ENCODE data around the gene GSAP.

The GSAP gene

DNA sequence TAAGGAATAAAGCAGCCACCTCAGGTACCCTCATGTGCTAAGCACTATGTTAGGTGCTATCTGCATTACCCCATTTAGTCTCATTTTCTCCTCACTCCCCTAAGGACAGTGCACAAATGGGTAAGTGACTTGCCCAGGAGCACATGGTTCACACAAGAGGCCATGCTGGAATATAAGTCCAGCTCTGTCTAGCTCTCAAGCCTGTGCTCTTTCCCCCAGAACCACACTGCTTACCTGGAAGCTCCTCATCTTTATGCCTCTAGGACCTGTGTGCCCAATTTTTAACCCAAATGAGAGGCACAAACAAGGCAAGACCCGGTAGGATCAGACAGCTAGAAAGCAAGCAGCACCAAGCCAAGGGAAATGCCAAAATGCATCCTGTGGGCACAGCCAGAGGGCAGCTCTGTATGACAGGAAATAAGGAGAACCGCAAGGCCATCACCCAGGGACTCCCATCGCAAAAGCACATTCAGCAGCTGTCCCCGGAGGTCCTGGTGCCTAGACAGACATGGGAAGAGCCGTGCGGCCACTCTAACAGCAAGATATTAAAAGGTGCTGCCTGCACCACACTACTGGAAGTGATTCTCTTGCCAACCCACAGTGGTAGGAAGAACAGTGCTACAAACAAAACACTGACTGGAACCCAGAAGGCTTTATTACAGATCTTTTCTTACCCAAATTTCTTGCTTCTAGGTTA, 88.1 kb downstream of the GSAP start:
- peak overlapping the region; percentile 63 for H3K4me3 Mint-ChIP-seq
- H3K9me3 Mint-ChIP-seq, result no peaks in the 10 kb centered on the region
- H3K36me3 Mint-ChIP-seq (ENCODE audit: low read depth), result peaks cover 4% of the 10 kb centered on the region
- peak overlapping the region; percentile 83 for H3K27ac Mint-ChIP-seq
- DNase-seq (peak; percentile 37), ATAC-seq (peak; percentile 37)
- peaks cover 62% of the 10 kb centered on the region for H3K4me1 Mint-ChIP-seq
- no peaks in the 10 kb centered on the region for H3K27me3 Mint-ChIP-seq

DNA sequence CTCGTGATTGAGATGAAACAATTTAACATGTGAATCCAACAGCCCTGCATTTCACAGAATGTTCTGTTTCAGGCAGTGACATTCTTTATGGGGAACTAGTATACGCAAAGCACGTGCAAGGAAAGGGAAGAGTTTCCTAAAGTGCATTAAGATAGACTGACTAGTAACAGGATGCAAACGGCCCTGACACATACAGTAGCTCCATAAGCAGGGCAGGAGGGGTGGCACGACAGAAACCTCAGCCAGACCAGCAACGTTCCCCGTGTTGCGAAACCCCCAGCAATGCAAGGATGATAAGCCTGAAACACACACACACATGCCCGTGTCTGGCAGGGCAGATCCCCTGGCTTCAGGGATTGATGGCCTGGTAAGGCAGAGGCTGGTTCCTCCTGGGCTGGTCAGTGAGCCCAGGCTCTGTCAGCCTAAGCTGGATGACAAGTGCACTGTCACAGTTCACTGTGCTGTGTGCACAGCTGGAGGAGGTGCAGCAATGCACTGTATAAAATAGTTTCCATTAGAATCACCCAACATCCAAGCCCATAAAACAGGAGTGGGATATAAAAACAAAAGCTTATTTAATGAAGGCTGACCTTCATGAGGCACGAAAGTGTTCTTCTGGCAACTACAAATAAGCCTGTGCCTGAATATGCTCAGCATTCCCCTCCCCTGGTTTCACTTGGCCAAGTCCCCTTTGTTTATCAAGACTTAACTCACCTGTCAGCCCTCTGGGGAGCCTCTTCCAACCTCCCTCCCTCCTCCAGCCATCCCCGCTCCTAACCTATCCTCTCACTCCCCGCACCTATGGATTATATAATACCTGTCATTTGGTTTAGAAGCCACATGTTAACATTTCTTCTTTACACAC, 88.8 kb downstream of the GSAP start:
- H3K36me3 Mint-ChIP-seq (ENCODE audit: low read depth), result peaks cover 4% of the 10 kb centered on the region
- no peak for DNase-seq
- peaks cover 62% of the 10 kb centered on the region for H3K4me1 Mint-ChIP-seq
- no peaks in the 10 kb centered on the region for H3K9me3 Mint-ChIP-seq
- peak overlapping the region; percentile 83 for H3K27ac Mint-ChIP-seq
- peak overlapping the region; percentile 63 for H3K4me3 Mint-ChIP-seq
- H3K27me3 Mint-ChIP-seq, result no peaks in the 10 kb centered on the region
- ATAC-seq, result no peak

DNA sequence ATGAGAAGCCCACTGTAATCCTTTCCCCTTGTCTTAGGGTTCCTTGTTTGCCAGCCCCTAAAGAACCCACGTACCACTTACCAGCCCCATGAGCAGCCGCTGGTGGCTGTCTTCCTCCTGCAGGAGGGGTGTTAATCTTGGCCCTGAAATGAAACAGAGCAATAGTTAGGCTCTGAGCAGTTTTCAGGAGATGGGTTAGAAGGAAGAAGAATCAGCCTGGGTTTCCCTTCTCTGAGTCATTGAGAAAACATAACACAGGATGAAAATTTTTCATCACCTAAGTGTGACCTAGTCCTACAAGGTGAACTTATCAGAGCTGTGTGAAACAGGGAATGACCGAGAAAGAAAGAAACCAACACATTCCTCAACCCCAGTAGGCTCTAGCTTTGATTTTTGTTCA, 90.0 kb downstream of the GSAP start:
- peaks cover 7% of the 10 kb centered on the region for H3K36me3 Mint-ChIP-seq (ENCODE audit: low read depth)
- peaks cover 52% of the 10 kb centered on the region for H3K4me1 Mint-ChIP-seq
- no peak overlapping the region for H3K4me3 Mint-ChIP-seq
- no peaks in the 10 kb centered on the region for H3K9me3 Mint-ChIP-seq
- no peak for DNase-seq
- ATAC-seq, result no peak
- H3K27ac Mint-ChIP-seq, result no peak overlapping the region
- no peaks in the 10 kb centered on the region for H3K27me3 Mint-ChIP-seq

DNA sequence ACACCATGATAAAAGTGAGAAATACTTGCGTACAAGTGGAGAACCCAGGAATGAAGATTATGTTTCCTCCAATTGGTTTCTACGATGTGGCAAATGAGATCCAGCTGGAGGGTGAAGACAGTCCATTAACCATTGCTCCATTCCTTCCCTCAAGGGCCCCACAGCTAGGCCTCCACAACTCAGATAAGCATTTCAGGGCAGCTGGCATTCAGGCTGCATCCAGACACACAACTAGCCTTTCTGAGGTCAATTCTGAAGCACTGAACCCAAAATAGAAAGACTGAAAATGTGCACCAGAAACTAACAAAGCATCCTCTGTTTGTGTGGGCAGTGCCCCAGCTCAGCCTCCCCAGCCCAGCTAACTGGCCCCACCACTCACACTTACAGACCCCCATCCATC, 94.8 kb downstream of the GSAP start:
- no peaks in the 10 kb centered on the region for H3K27me3 Mint-ChIP-seq
- peaks cover 6% of the 10 kb centered on the region for H3K4me1 Mint-ChIP-seq
- no peak for ATAC-seq
- H3K4me3 Mint-ChIP-seq, result no peak overlapping the region
- H3K9me3 Mint-ChIP-seq, result peaks cover 8% of the 10 kb centered on the region
- H3K27ac Mint-ChIP-seq, result no peak overlapping the region
- DNase-seq, result no peak
- H3K36me3 Mint-ChIP-seq (ENCODE audit: low read depth), result peaks cover 25% of the 10 kb centered on the region

DNA sequence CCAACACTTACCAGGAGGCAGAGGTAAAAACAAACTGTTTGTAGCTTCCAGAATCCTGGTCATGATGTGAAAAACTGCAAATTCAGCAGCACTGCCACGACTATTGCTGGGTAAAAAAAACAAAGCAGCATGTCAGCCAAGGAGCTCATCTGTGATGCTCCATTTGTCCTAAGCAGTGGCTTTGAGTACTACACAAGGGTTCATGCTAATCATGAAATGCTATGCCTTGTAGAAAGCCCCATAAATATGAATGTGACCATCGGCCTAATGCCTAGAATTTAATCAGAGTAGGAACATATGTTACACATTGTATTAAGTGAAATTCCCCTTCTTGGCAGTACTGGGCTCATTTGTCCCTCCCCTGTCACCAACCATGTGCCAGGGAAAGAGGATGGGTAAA, 95.4 kb downstream of the GSAP start:
- no peaks in the 10 kb centered on the region for H3K4me1 Mint-ChIP-seq
- ATAC-seq (no peak), DNase-seq (no peak)
- no peaks in the 10 kb centered on the region for H3K27me3 Mint-ChIP-seq
- peaks cover 26% of the 10 kb centered on the region for H3K36me3 Mint-ChIP-seq (ENCODE audit: low read depth)
- H3K9me3 Mint-ChIP-seq, result peaks cover 8% of the 10 kb centered on the region
- H3K27ac Mint-ChIP-seq, result no peak overlapping the region
- no peak overlapping the region for H3K4me3 Mint-ChIP-seq

DNA sequence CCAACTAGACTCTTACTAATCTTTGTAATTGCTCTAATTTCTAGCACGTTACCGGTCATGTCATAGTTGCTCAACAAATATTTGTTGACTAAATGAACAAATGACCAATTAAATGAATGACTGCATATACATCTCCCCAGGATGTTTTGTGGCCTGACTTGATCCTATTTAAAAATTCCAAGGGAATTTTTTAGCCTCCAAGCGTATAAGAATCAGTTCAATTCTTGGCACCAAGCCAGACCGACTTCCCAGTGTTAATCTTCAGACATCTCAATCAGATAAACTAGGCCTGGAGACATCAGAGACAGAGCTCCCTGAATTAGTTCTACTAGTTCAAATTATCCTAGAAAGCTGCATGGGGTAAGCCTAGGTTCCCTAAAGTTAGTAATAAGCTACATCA, 96.0 kb downstream of the GSAP start:
- no peak overlapping the region for H3K27ac Mint-ChIP-seq
- H3K36me3 Mint-ChIP-seq (ENCODE audit: low read depth), result peaks cover 26% of the 10 kb centered on the region
- no peaks in the 10 kb centered on the region for H3K27me3 Mint-ChIP-seq
- H3K4me3 Mint-ChIP-seq, result no peak overlapping the region
- DNase-seq (no peak), ATAC-seq (no peak)
- H3K4me1 Mint-ChIP-seq, result no peaks in the 10 kb centered on the region
- H3K9me3 Mint-ChIP-seq, result peaks cover 8% of the 10 kb centered on the region

DNA sequence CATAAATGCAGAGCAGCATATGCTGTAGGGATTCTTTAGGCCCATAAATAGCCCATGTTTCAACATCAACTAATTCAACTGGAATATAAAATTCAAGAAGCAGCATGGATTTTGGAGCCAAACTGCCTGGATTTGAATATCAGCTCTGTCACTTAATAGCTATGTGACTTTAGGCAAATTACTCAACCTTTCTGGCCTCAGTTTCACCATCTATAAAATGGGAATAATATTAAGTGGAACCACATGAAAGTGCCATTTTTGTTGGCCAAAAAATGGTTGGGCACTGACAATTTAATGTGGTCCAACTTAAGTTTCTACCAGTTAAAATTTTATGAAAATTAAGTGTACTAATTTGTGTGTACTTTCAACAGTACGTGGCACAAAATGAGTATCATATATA, 98.1 kb downstream of the GSAP start:
- Mint-ChIP-seq H3K27me3 (no peaks in the 10 kb centered on the region), H3K4me3 (no peak overlapping the region), H3K9me3 (peaks cover 8% of the 10 kb centered on the region), H3K27ac (no peak overlapping the region), H3K36me3 (ENCODE audit: low read depth) (peaks cover 23% of the 10 kb centered on the region), H3K4me1 (no peaks in the 10 kb centered on the region)
- DNase-seq, result no peak
- ATAC-seq, result no peak

DNA sequence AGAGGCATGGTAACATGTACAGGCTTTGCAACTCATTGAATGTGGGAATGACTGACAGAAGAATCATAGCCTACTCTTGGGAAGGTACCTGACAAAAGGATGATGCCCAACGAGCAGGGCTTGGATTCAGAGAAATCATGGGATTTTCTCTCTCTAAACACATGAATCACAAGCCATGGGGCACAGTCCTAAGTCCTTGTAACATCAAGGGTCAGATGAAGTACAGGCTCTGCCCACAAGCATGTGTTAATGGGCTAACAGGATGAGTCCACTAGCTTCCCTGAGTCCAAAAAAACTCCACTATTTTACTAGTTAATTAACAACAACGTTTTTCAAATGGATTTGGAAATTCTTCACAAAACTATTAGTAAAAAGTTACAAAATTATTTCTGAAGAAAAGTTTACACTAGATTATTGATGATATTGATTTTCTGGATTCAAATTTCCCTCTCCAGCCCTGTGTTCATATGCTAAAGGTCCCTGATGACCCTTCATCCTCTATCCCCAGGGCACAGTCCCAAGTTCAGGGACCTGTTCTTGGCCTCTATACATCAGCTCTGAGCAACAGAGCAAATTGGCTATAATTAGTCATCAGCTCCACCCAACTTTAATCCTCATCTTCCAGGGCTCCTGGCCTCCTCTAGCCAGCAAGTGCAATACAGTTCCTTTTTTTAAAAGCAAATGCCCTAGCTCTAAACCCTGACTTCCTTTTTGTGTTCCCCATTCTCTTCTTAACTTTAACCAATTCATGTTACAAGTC, 99.8 kb downstream of the GSAP start:
- H3K36me3 Mint-ChIP-seq (ENCODE audit: low read depth), result peaks cover 28% of the 10 kb centered on the region
- H3K27me3 Mint-ChIP-seq, result no peaks in the 10 kb centered on the region
- ATAC-seq, result no peak
- no peak overlapping the region for H3K4me3 Mint-ChIP-seq
- DNase-seq, result no peak
- no peaks in the 10 kb centered on the region for H3K4me1 Mint-ChIP-seq
- peaks cover 8% of the 10 kb centered on the region for H3K9me3 Mint-ChIP-seq
- H3K27ac Mint-ChIP-seq, result no peak overlapping the region

DNA sequence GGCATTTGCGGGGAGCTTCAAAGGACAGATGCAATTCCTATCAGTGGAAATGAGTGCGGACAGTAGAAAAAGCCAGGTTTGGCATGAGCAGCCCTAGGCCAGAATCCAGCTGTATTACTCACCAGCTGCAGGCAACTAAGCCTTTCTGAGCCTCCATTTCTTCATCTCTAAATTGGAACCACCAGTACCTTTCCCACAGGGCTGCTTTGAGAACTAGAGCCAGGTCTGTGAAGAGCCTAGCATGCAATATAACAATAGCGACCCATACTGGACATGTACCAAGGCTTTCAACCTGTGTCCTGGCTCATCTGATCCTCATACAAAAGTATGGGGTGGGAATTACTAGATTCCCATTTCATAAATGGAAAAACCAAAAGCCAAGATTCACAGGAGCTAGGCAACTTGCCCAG, 101.0 kb downstream of the GSAP start:
- peaks cover 30% of the 10 kb centered on the region for H3K36me3 Mint-ChIP-seq (ENCODE audit: low read depth)
- no peaks in the 10 kb centered on the region for H3K27me3 Mint-ChIP-seq
- H3K4me3 Mint-ChIP-seq, result no peak overlapping the region
- H3K4me1 Mint-ChIP-seq, result peaks cover under 1% of the 10 kb centered on the region
- H3K9me3 Mint-ChIP-seq, result peaks cover 8% of the 10 kb centered on the region
- H3K27ac Mint-ChIP-seq, result no peak overlapping the region
- DNase-seq (no peak), ATAC-seq (no peak)

DNA sequence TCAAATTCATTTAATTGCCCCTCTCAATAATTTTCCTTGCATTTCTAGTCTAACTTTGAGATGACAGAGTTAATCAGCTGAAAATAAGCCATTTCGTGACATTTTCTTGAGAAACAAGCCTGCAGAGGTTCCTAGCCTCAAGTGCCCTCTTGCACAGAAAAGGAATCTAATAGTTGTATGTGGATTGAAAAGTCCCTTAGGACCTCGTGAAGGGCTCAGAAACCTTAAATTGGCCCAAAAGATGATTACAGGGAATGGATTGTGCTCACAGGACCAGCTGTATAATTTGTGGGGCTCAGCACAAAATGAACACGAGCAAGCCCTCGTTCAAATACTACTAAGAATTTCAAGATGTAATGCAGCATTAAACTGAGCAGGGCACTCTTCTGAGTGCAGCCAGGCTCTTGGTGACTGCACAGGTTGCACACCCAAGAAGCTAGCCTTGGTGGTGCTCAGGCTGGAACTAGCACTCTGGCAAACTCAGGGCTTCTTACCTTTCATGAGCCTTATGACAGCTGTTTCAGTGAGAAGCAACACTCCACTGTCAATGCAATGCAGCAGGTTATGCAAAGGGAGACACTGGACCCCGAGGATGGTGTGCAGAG, 102.2 kb downstream of the GSAP start:
- H3K36me3 Mint-ChIP-seq (ENCODE audit: low read depth), result peaks cover 23% of the 10 kb centered on the region
- no peak overlapping the region for H3K27ac Mint-ChIP-seq
- ATAC-seq (no peak), DNase-seq (no peak)
- peaks cover 9% of the 10 kb centered on the region for H3K4me1 Mint-ChIP-seq
- no peaks in the 10 kb centered on the region for H3K27me3 Mint-ChIP-seq
- no peak overlapping the region for H3K4me3 Mint-ChIP-seq
- H3K9me3 Mint-ChIP-seq, result peaks cover under 1% of the 10 kb centered on the region

DNA sequence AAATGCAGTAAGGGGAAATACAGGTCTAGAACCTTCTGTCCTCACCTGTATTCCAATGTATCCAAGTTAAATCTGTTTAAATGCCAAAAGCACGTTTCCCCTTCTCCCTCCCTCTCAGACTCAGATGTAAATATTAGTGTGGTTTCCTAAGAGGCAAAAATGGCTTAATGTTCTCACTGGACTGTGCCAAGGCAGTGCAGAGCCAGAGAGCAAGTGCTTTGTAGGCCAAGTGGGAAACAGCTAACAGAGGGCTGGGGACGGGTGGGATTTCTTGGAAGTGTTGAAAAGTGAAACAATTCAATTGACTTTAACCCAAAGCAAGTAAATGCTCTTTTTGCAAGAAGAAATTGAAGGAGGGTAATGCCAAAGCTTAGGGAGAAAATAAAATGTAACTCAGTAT, 103.1 kb downstream of the GSAP start:
- Mint-ChIP-seq H3K4me3 (no peak overlapping the region), H3K9me3 (no peaks in the 10 kb centered on the region), H3K36me3 (ENCODE audit: low read depth) (peaks cover 22% of the 10 kb centered on the region), H3K4me1 (peaks cover 9% of the 10 kb centered on the region), H3K27me3 (no peaks in the 10 kb centered on the region), H3K27ac (no peak overlapping the region)
- DNase-seq (no peak), ATAC-seq (no peak)

DNA sequence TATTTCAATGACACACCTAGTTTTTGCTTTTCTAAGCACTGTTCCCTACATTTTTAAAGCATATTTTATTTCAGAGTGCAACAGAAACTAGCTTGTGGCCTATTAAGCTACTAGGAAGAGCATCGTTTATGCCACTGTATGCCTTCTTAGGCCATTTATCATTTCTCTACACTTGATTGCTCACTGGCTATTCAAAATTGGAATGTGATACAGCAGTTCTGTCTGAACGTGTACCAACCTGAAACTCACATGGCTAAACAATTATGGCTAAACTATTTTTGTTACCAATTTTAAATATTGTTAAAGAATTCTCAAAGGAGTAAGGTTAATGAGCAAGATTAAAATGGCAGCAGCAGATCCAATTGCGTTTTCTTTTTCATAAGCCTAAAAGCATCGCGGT, 105.2 kb downstream of the GSAP start:
- Mint-ChIP-seq H3K36me3 (ENCODE audit: low read depth) (peaks cover 20% of the 10 kb centered on the region), H3K27me3 (no peaks in the 10 kb centered on the region), H3K27ac (no peak overlapping the region), H3K4me3 (no peak overlapping the region), H3K4me1 (peaks cover 9% of the 10 kb centered on the region), H3K9me3 (no peaks in the 10 kb centered on the region)
- no peak for DNase-seq
- no peak for ATAC-seq

DNA sequence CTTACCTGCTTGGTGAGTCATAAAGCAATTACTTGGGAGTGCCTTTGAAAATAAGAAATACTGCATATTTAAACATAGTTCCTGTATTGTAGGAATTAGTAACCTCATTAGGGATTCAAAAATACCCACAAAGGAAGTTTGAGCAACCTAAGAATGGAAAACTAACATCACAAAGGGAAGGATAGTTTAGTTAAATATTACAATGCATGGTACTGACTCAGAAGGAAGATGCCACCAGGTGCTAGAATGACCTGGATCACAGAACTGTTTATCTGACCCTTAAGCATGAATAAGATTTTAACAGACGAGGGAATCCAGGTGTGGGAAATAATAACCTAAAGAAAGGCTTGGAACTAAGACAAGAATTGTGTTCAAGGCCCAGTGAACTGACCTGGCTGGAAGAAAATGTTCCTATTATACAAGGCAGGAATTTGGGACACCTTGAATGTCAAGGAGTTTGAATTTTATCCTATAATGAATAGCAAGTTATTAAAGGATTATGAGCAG, 106.4 kb downstream of the GSAP start:
- peak; percentile 28 for ATAC-seq
- Mint-ChIP-seq H3K4me1 (peaks cover 9% of the 10 kb centered on the region), H3K27ac (no peak overlapping the region), H3K9me3 (peaks cover 10% of the 10 kb centered on the region), H3K4me3 (no peak overlapping the region), H3K27me3 (no peaks in the 10 kb centered on the region), H3K36me3 (ENCODE audit: low read depth) (peaks cover 27% of the 10 kb centered on the region)
- no peak for DNase-seq

DNA sequence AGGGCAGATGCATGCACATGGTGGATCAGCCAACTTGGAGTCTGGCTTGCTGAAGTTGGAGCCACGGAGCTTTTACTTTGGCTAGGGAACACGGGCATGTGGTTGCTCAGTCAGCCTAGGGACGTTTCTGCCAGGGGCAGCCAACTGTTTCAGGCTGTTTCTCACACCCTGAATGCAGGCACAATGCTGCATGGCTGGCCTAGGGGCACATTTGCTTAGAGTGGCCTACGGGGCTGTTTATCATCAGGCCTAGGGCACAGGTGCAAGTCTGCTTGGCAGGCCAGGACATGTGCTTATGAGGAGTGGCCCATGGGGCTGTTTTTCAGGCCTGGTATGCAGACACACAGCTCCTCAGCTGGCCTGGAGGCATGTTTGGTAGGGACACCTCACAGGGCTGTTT, 107.4 kb downstream of the GSAP start:
- peaks cover 9% of the 10 kb centered on the region for H3K4me1 Mint-ChIP-seq
- ATAC-seq (no peak), DNase-seq (no peak)
- H3K27me3 Mint-ChIP-seq, result no peaks in the 10 kb centered on the region
- H3K9me3 Mint-ChIP-seq, result peaks cover 10% of the 10 kb centered on the region
- peaks cover 33% of the 10 kb centered on the region for H3K36me3 Mint-ChIP-seq (ENCODE audit: low read depth)
- H3K4me3 Mint-ChIP-seq, result no peak overlapping the region
- H3K27ac Mint-ChIP-seq, result no peak overlapping the region
